SU-DHL-6 (cell line): ENCODE results near the gene AIG1.

Experiments
- H2AFZ ChIP-seq: fragments of 200-600 bp; sonication (generic); 2 replicates; pipeline ENCODE4 v1.6.1; 2014; ENCODE audit warnings: low read depth, mild to moderate bottlenecking, moderate library complexity, mixed read lengths, antibody characterized with exemption, low read length; ENCODE audit not compliant: severe bottlenecking
- H3F3A ChIP-seq: fragments of 200-600 bp; shearing (Covaris generic); 2 replicates; pipeline ENCODE4 v1.6.0; 2016; ENCODE audit warnings: antibody characterized with exemption, mild to moderate bottlenecking; ENCODE audit not compliant: insufficient read depth
- H3K27ac ChIP-seq: fragments of 200-600 bp; sonication (generic); 2 replicates; pipeline ENCODE4 v1.5.1; 2016; ENCODE audit warnings: low read depth, mild to moderate bottlenecking, low read length, moderate library complexity, mixed read lengths
- H3K27me3 ChIP-seq: fragments of 200-600 bp; sonication (generic), shearing (Covaris generic); 2 replicates; pipeline ENCODE4 v1.6.0; 2014; ENCODE audit warnings: mild to moderate bottlenecking, low read length
- H3K36me3 ChIP-seq: fragments of 200-600 bp; sonication (generic); 2 replicates; pipeline ENCODE4 v1.6.1; 2014; ENCODE audit warnings: mild to moderate bottlenecking, low read length, mixed read lengths
- H3K4me2 ChIP-seq: fragments of 300-600, 200-600 bp; shearing (Covaris generic), sonication (generic); 2 replicates; pipeline ENCODE4 v1.6.0; 2014; ENCODE audit warnings: low read length, low read depth, mild to moderate bottlenecking; ENCODE audit not compliant: poor library complexity, severe bottlenecking
- H3K4me3 ChIP-seq: fragments of 200-600 bp; sonication (generic); 2 replicates; pipeline ENCODE4 v1.5.1; 2014; ENCODE audit warnings: antibody characterized with exemption, low read length, mild to moderate bottlenecking, mixed read lengths; ENCODE audit not compliant: insufficient read depth, poor library complexity, severe bottlenecking
- H3K79me2 ChIP-seq: fragments of 200-600 bp; sonication (generic); 2 replicates; pipeline ENCODE4 v1.6.1; 2014; ENCODE audit warnings: mild to moderate bottlenecking, low read length, moderate library complexity; ENCODE audit not compliant: insufficient read depth
- H3K9ac ChIP-seq: fragments of 200-600 bp; sonication (generic); 2 replicates; pipeline ENCODE4 v1.7.0; 2014; ENCODE audit warnings: mild to moderate bottlenecking, low read length
- H3K9me2 ChIP-seq: fragments of 200-600 bp; sonication (generic); replicated peaks from 2 replicates; pipeline ENCODE4 v1.6.1; 2014; ENCODE audit warnings: low read length; ENCODE audit not compliant: insufficient read depth
- H3K9me3 ChIP-seq: fragments of 200-600 bp; sonication (generic); 2 replicates; pipeline ENCODE4 v1.6.1; 2014; ENCODE audit warnings: low read length, mixed read lengths; ENCODE audit not compliant: insufficient read depth
- H4K20me1 ChIP-seq: fragments of 200-600 bp; sonication (generic); 2 replicates; pipeline ENCODE4 v1.6.1; 2014; ENCODE audit warnings: low read depth, mild to moderate bottlenecking, antibody characterized with exemption, low read length, moderate library complexity, mixed read lengths
- CTCF ChIP-seq: fragments of 200-600 bp; sonication (generic); IDR thresholded peaks from one replicate; pipeline ENCODE4 v1.5.1; 2017; ENCODE audit warnings: antibody characterized with exemption, mild to moderate bottlenecking, low read length, moderate library complexity; ENCODE audit not compliant: insufficient read depth, poor library complexity, severe bottlenecking
- EZH2phosphoT487 ChIP-seq: fragments of 200-600 bp; sonication (generic), shearing (Covaris generic); conservative IDR thresholded peaks from 2 replicates; pipeline ENCODE4 v1.6.1; 2018; ENCODE audit warnings: mild to moderate bottlenecking, antibody characterized with exemption, low read length, moderate library complexity, mixed read lengths

The AIG1 gene

GRCh38 chr6:143357152-143357551, 296.5 kb downstream of the AIG1 start:
- no peaks in the 10 kb centered on the region for H3K27me3 ChIP-seq
- no peak overlapping the region for H3K4me3 ChIP-seq
- no peak overlapping the region for H2AFZ ChIP-seq
- H3K79me2 ChIP-seq, result no peaks in the 10 kb centered on the region
- TF ChIP-seq EZH2phosphoT487, result no peak
- no peak for TF ChIP-seq CTCF
- H3K9ac ChIP-seq, result no peak overlapping the region
- H3F3A ChIP-seq, result no peaks in the 10 kb centered on the region
- H3K4me2 ChIP-seq, result no peak overlapping the region
- H3K9me3 ChIP-seq, result no peaks in the 10 kb centered on the region
- H3K36me3 ChIP-seq, result no peaks in the 10 kb centered on the region
- H3K9me2 ChIP-seq, result no peaks in the 10 kb centered on the region
- H3K27ac ChIP-seq, result no peak overlapping the region
- no peaks in the 10 kb centered on the region for H4K20me1 ChIP-seq

- no peaks in the 10 kb centered on the region for H3F3A ChIP-seq
- H3K9me2 ChIP-seq, result no peaks in the 10 kb centered on the region
- no peak overlapping the region for H3K27ac ChIP-seq
- H3K4me3 ChIP-seq, result no peak overlapping the region
- TF ChIP-seq CTCF (no peak), EZH2phosphoT487 (no peak)
- no peaks in the 10 kb centered on the region for H4K20me1 ChIP-seq
- H2AFZ ChIP-seq, result no peak overlapping the region
- H3K9ac ChIP-seq, result no peak overlapping the region
- H3K36me3 ChIP-seq, result no peaks in the 10 kb centered on the region
- no peaks in the 10 kb centered on the region for H3K9me3 ChIP-seq
- H3K79me2 ChIP-seq, result no peaks in the 10 kb centered on the region
- H3K4me2 ChIP-seq, result no peak overlapping the region
- no peaks in the 10 kb centered on the region for H3K27me3 ChIP-seq
These were observed 297.0 kb downstream of the AIG1 start for GRCh38 chr6:143357561-143358255.

GRCh38 chr6:143361536-143362191, 301.0 kb downstream of the AIG1 start:
- Histone ChIP-seq H3K9me3 (no peaks in the 10 kb centered on the region), H4K20me1 (no peaks in the 10 kb centered on the region), H3K4me3 (no peak overlapping the region), H3K9ac (no peak overlapping the region), H3K79me2 (no peaks in the 10 kb centered on the region), H3F3A (no peaks in the 10 kb centered on the region), H3K27me3 (no peaks in the 10 kb centered on the region), H3K36me3 (no peaks in the 10 kb centered on the region), H3K27ac (no peak overlapping the region), H3K9me2 (no peaks in the 10 kb centered on the region), H2AFZ (no peak overlapping the region), H3K4me2 (no peak overlapping the region)
- TF ChIP-seq CTCF (no peak), EZH2phosphoT487 (no peak)
